ENCODE results near the gene MATN1.

- TF ChIP-seq CTCF (IDR thresholded peaks at IDR 0.05; ENCODE audit: low read length) (no peak), EZH2 (IDR thresholded peaks at IDR 0.05; ENCODE audit: borderline replicate concordance, low read length) (no peak)
Observed at GRCh38 chr1:30770150-30770549, 46.8 kb upstream of the MATN1 start.
